OCI-LY3 (cell line): ENCODE data around the gene HMX2.

Source experiments
- H2AFZ ChIP-seq: fragments of 200-600, 300-600 bp; shearing (Covaris generic); 2 replicates; pipeline ENCODE4 v1.6.0; 2014; ENCODE audit warnings: antibody characterized with exemption, low read depth, low read length
- H3K27ac ChIP-seq: fragments of 200-600, 300-600 bp; sonication (generic); 2 replicates; pipeline ENCODE4 v1.5.1; 2014; ENCODE audit warnings: mild to moderate bottlenecking, low read length, moderate library complexity, mixed read lengths
- H3K27me3 ChIP-seq: fragments of 200-600, 300-600 bp; sonication (generic); 2 replicates; pipeline ENCODE4 v1.6.1; 2014; ENCODE audit warnings: low read depth, low read length, mixed read lengths
- H3K36me3 ChIP-seq: fragments of 200-600, 300-600 bp; sonication (generic); replicated peaks from 2 replicates; pipeline ENCODE3; 2014; ENCODE audit warnings: low read depth, low read length, mixed read lengths
- H3K4me1 ChIP-seq: fragments of 300-600, 200-600 bp; sonication (generic); 2 replicates; pipeline ENCODE4 v1.6.1; 2014; ENCODE audit warnings: low read length, mixed read lengths
- H3K4me2 ChIP-seq: fragments of 200-600, 300-600 bp; sonication (generic); 2 replicates; pipeline ENCODE4 v1.6.1; 2014; ENCODE audit warnings: low read length, mixed read lengths
- H3K4me3 ChIP-seq: fragments of 300-600, 200-600 bp; sonication (generic); 2 replicates; pipeline ENCODE4 v1.5.1; 2014; ENCODE audit warnings: antibody characterized with exemption, mild to moderate bottlenecking, low read length, moderate library complexity
- H3K79me2 ChIP-seq: fragments of 300-600, 200-600 bp; shearing (Covaris generic); 2 replicates; pipeline ENCODE4 v1.6.1; 2014; ENCODE audit warnings: mild to moderate bottlenecking, low read length, mixed read lengths
- H3K9ac ChIP-seq: fragments of 300-600, 200-600 bp; shearing (Covaris generic); 2 replicates; pipeline ENCODE4 v1.6.0; 2014; ENCODE audit warnings: mild to moderate bottlenecking, low read length, moderate library complexity
- H3K9me3 ChIP-seq: fragments of 200-600, 300-600 bp; shearing (Covaris generic); 2 replicates; pipeline ENCODE4 v1.6.1; 2014; ENCODE audit warnings: low read length, mixed read lengths; ENCODE audit not compliant: insufficient read depth
- H4K20me1 ChIP-seq: fragments of 200-600, 300-600 bp; sonication (generic); 2 replicates; pipeline ENCODE4 v1.6.1; 2016; ENCODE audit warnings: low read length, mixed read lengths; ENCODE audit not compliant: insufficient read depth
- CTCF ChIP-seq: fragments of 200-600, 300-600 bp; sonication (generic); IDR thresholded peaks from 2 replicates; pipeline ENCODE4 v1.5.1; 2014; ENCODE audit warnings: antibody characterized with exemption, low read length, low read depth
- EZH2phosphoT487 ChIP-seq: fragments of 200-600 bp; shearing (Covaris generic); IDR thresholded peaks from 2 replicates; pipeline ENCODE4 v1.6.1; 2018; ENCODE audit warnings: antibody characterized with exemption, mixed run types, low read depth

Gene HMX2

GRCh38 chr10:123146013-123146893 is 1.7 kb upstream of the HMX2 start:
- Histone ChIP-seq H3K27me3 (no peaks in the 10 kb centered on the region), H3K4me2 (no peak overlapping the region), H4K20me1 (no peaks in the 10 kb centered on the region), H3K4me1 (no peaks in the 10 kb centered on the region), H3K27ac (no peak overlapping the region), H3K4me3 (no peak overlapping the region), H3K36me3 (no peaks in the 10 kb centered on the region), H3K9ac (no peak overlapping the region), H2AFZ (no peak overlapping the region), H3K79me2 (no peaks in the 10 kb centered on the region), H3K9me3 (no peaks in the 10 kb centered on the region)
- no peak for TF ChIP-seq CTCF
- TF ChIP-seq EZH2phosphoT487, result no peak

DNA sequence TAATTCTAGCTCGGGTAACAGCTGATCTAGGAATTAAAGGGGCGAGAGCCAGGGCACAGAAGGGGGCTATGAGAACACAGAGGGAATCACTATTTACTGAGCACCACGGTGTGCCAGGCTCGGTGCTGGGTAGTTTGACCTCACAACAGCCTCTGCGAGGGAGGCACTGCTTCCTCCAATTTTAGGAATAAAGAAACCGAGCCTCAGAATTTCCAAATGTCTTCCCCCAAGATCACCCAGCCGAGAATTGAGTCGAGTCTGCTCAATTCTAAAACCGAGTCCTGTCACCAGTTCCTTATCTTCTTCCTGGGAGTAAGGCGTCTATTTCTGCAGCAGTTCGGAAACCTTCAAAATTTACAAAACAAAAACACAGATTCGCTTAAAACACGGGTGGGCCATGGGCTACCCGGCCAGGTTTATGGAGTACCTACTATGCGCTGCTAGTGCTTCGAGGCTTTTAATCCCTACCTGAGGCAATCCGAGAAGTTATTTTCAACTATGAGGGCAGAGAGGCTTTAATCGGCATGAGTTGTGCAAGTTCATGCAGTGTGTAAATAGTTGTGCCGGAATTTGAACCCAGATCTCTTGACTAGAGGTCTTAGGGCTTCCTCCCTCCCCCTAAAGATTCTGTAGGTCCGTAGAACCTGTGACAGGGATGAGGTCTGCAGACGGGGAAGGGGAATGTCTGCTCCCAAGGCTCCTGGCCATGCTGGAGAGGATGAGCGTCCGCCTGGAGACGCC is 872 bp upstream of the HMX2 start:
- TF ChIP-seq EZH2phosphoT487, result no peak
- TF ChIP-seq CTCF, result no peak
- Histone ChIP-seq H3K4me1 (no peaks in the 10 kb centered on the region), H3K36me3 (no peaks in the 10 kb centered on the region), H3K79me2 (no peaks in the 10 kb centered on the region), H3K27ac (no peak overlapping the region), H3K4me2 (no peak overlapping the region), H2AFZ (no peak overlapping the region), H3K9me3 (no peaks in the 10 kb centered on the region), H4K20me1 (no peaks in the 10 kb centered on the region), H3K9ac (no peak overlapping the region), H3K4me3 (no peak overlapping the region), H3K27me3 (no peaks in the 10 kb centered on the region)

DNA sequence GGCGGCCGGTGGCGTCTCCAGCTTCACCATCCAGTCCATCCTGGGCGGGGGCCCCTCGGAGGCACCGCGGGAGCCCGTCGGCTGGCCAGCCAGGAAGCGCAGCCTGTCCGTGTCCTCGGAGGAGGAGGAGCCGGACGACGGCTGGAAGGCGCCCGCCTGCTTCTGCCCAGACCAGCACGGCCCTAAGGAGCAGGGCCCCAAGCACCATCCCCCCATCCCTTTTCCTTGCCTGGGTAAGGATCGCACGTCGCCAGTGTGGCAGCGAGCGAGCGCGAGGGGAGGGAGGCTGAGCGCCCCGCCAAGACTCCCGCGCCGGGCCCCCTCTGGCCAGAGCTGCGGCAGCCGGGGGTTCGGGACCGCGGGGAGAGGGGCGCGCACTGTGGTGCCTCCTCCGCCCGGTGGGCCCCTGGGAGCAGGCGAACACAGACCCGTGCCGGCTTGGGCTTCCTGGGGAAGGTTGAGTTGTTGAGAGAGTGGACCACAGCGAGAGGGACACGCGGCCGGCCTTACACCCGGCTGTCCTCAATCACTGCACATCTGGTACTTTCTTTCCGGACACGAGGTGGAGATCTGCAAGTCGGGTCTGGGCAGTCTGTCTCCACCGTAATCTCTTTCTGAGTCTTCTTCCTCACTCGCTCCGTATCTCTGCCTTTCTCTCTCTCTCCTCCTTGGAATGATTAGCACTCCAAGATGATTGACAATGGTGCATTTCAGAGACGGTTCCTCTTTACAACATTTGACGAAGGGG is 652 bp downstream of the HMX2 start:
- no peak overlapping the region for H3K4me2 ChIP-seq
- H3K27ac ChIP-seq, result no peak overlapping the region
- no peak overlapping the region for H3K9ac ChIP-seq
- peaks cover 3% of the 10 kb centered on the region for H3K4me1 ChIP-seq
- no peak overlapping the region for H2AFZ ChIP-seq
- no peaks in the 10 kb centered on the region for H3K36me3 ChIP-seq
- no peaks in the 10 kb centered on the region for H3K9me3 ChIP-seq
- H4K20me1 ChIP-seq, result no peaks in the 10 kb centered on the region
- no peaks in the 10 kb centered on the region for H3K27me3 ChIP-seq
- no peak for TF ChIP-seq EZH2phosphoT487
- no peak overlapping the region for H3K4me3 ChIP-seq
- no peaks in the 10 kb centered on the region for H3K79me2 ChIP-seq

DNA sequence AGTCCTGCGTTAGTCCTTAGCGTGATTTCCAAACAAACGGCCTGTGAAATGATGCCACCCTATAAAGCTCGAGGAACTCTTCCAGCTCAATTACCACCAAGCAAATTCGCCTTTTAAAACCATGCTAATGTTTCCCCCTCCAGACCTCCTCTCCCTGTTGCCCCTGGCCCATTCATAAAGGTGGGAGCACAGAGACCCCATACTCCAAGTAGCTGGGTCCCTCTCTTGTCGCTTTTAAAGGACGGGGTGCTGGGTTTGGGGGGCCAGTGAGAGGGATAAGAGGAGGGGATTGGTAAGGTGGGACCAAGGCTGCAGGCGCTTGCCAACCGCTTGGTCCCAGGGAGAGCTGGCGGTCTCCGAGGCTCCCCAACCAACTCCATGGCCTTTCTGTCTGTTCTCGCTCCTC is 1.2 kb downstream of the HMX2 start:
- Histone ChIP-seq H3K27ac (no peak overlapping the region), H3K4me2 (no peak overlapping the region), H4K20me1 (no peaks in the 10 kb centered on the region), H3K36me3 (no peaks in the 10 kb centered on the region), H2AFZ (no peak overlapping the region), H3K9me3 (no peaks in the 10 kb centered on the region), H3K4me3 (no peak overlapping the region), H3K27me3 (no peaks in the 10 kb centered on the region), H3K79me2 (peaks cover under 1% of the 10 kb centered on the region; the same call in 1 of the 2 replicates), H3K9ac (no peak overlapping the region), H3K4me1 (peaks cover 6% of the 10 kb centered on the region)
- TF ChIP-seq EZH2phosphoT487, result no peak
- TF ChIP-seq CTCF, result no peak
